Activated CD8-positive, alpha-beta memory T cell treated with anti-CD3 and anti-CD28 coated beads for 48 hours (primary cell): ENCODE data around the gene FFAR2.
A peak's percentile ranks its signal among the peaks of the same experiment; 100 is the strongest.
"Not testable (repeated sequence)": the region's sequence is repeated elsewhere in the genome, so short reads cannot be mapped to it uniquely, and the experiment has no call there.

ENCODE experiments used
- DNase-seq, 3 experiments: peaks; one replicate each; pipeline ENCODE4 v3.0.0-alpha.2; 2020; ENCODE audit warnings: low read depth in 2 of 3, low spot score in 2 of 3

The FFAR2 gene

GRCh38 chr19:35447606-35448469, at the start of gene FFAR2:
FFAR2 (plus strand) TSS chr19:35448257; CDS start chr19:35449715, 1,458 bp downstream.
- DNase-seq: no peak

DNA sequence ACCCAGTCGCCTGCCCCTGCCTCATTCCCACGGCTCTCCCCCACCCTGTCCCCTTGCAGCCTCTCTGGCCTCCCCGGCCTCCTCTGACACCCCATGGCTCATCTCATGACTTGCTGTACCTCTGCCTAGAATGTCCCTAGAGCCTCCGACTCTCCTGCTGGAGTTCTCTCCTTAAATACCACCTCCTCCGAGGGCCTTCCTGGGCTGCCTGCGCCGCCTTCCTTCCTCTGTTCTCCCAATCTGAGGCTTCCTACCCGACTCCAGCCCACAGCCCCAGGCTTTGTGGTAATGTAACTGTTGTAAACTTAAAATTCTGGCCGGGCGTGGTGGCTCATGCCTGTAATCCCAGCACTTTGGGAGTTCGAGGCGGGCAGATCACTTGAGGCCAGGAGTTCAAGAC, 49.5 kb upstream of the FFAR2 start:
- DNase-seq: no peak

DNA sequence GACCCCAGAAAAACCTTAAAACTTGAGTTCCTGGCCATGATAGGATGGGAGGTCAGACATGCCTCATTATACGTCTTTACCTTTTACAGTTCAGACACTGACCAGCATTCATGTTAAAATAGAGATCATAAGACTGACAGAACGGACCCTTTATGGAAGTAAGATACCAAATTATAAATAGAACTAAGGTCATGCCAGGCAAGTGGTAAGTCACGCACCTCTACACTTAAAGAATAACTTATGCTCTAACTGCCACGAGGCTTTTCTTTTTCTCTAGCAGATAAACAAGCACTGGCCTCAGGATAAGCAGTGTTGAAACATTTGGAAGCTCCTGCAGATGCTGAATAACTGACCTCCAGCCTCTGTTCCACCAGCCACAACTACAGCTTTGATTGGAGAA, 48.8 kb upstream of the FFAR2 start:
- DNase-seq: no peak

DNA sequence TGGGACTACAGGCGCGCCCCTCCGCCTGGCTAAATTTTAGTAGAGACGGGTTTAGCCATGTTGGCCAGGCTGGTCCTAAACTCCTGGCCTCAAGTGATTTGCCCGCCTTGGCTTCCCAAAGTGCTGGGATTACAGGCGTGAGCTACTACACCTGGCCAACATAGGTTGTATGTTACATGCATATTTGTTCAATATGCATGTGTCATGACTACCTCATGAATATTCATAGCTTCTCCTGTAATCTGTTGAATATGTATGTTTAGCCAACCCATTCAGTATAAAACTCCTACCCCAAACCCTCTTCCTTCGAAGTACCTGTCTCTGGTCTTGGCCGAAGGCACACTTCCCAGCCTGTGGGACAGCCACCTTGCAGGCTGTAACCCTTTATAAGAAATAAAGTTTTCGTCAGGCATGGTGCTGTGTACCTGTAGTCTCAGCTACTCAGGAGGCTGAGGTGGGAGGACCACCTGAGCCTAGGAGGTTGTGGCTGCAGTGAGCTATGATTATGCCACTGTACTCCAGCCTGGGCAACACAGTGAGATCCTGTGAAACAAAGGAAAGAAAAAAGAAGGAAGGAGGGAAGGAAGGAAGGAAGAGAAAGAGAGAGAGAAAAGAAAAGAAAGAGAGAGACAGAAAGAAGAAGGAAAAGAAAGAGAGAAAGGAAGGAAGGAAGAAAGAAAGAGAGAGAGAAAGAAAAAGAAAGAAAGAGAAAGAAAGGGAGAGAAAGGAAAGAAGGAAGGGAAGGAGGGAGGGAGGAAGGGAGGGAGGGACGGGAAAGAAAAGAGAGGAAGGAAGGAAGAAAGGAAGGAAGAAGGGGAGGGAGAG, 47.9 kb upstream of the FFAR2 start:
- DNase-seq: no peak

- DNase-seq: no peak
These were observed 47.3 kb upstream of the FFAR2 start for GRCh38 chr19:35400773-35401100.

- DNase-seq: not testable (repeated sequence)
These were observed 46.6 kb upstream of the FFAR2 start for GRCh38 chr19:35401416-35401815.

- DNase-seq: peak in 1 of 3 experiments; percentile 20
These were observed 44.8 kb upstream of the FFAR2 start for GRCh38 chr19:35403116-35403760.

DNA sequence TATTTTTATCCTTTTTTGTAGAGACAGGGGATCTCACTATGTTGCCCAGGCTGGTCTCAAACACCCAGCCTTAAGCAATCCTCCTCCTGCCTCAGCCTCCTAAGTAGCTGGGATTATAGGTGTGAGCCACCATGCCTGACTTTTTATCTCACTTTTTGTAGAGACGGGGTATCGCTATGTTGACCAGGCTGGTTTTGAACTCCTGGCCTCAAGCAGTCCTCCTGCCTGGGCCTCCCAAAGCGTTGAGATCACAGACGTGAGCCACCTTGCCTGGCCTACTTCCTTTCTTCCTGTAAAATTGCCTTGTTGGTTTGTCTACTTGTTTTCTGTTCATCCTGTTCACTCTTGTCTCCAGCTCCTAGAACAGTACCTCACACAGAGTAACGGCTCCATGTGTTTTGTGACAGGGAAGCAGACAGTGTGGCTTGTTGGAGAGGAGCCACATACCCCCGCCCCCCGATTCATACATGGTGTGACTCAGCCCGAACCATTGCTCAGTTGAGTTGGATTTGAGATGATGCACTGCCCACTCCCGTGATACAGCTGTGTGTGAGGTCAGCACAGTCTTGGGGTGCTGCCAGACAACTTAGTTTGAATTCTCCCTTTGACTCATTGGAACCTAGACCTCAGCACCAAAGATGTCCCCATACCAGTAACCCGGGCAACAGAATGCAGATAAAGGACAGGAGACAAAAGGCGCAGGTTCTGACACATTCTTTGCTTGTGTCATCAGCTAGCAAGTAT, 43.0 kb upstream of the FFAR2 start:
- DNase-seq: peak in 2 of 3 experiments; percentile 33 to 61

- no peak for DNase-seq
These were observed 40.4 kb upstream of the FFAR2 start for GRCh38 chr19:35407619-35408018.

GRCh38 chr19:35408284-35409171, 39.5 kb upstream of the FFAR2 start:
- DNase-seq: no peak

GRCh38 chr19:35409191-35409590, 38.9 kb upstream of the FFAR2 start:
- DNase-seq: no peak

DNA sequence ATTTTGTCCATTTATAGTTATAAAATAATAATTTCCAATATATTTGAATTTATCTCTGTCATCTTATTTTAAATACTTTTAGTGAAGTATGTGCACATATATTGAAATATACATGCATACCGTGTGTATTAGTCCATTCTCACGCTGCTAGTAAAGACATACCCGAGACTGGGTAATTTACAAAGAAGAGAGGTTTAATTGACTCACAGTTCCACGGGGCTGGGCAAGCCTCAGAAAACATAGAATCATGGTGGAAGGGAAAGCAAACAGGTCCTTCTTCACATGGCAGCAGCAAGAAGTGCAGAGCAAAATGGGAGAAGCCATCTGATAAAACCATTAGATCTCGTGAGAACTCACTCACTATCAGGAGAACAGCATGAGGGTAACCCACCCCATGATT, 37.6 kb upstream of the FFAR2 start:
- DNase-seq: no peak

DNA sequence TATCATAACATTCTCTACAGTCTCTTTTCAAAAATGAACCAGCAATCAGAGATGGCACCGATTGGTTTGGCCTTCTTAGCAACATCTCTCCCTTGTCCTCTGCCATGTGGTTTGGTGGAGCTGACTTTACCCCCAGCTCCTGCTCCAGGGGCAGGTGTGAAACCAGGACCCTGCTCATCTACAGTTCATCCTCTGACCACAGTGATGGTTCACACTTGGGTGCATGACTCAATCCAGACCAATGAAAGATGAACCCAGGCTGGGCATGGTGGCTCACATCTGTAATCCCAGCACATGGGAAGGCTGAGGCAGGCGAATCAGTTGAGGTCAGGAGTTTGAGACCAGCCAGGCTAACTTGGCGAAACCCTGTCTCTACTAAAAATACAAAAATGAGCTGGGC, 33.6 kb upstream of the FFAR2 start:
- DNase-seq: no peak

- no peak for DNase-seq
These were observed 31.7 kb upstream of the FFAR2 start for GRCh38 chr19:35416331-35416730.

- no peak for DNase-seq
These were observed 30.8 kb upstream of the FFAR2 start for GRCh38 chr19:35417278-35417677.

DNA sequence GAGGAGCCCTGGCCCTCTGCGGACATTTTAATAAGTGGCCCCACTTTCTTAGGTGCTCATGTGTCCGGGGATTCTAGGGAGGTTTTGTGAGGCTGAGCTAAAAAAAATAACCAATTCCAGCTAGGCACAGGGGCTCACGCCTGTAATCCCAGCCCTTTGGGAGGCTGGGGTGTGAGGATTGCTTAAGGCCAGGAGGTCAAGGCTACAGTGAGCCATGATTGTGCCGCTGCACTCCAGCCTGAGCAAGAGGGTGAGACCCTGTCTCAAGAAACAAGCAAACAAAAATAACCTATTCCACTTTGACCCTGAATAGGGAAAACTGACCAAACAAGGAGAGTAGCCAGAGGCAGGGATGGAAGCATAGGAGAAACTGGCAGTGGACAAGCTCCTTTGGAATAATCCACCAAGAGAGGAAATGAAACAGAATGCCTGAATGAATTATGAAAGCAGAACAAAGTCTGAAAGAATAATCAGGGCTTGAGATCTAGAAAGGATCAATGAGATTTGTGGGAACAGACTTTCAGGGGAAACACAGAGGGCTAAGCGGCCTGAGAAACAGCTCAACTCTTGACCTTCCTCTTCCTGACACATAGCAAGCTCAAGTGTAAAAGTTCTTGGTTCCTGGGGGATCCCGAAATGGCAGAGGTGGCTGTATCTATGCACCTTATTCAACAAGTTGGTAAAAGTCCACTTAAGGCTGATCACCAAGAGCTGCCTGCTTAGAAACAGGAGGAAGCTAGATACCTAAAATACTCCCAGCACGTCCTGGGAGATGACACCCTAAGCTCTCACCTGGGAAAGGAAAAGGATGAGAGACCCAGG, 30.1 kb upstream of the FFAR2 start:
- DNase-seq: no peak

DNA sequence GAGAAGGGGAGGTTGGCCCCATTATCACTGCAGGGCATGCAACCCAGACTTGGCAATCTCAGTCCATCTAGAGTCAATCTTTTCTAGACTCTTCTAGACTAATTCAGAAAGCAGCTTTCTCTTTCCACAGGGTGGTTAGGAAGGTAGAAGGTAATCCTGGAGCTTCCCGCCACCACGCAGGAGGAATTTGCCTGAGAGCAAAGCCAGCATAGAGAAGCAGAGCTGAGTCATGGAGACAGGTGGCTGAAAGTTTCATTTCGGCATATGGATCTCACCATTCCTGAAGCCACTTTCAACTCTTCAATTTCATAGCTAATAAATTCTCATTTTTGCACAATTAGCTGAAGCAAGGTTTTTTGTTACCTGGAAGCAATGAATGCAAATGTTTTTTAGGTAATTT, 29.0 kb upstream of the FFAR2 start:
- DNase-seq: no peak

DNA sequence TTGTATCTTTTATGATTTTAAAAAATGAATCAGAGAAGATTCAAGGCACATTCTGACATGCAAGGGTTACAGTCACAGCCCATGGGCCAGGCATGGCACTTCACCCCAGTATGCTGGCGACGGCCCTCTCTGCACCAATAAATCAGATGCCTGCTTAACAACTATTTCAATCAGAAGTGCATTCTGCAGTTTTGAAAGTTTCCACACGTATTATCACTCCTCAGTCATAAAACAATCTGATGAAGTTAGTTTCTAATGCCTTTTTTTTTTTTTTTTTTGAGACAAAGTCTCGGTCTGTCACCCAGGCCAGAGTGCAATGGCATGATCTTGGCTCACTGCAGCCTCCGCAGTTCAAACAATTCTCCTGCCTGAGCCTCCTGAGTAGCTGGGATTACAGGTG, 28.3 kb upstream of the FFAR2 start:
- no peak for DNase-seq

- DNase-seq: no peak
These were observed 26.7 kb upstream of the FFAR2 start for GRCh38 chr19:35421362-35421761.
